ENCODE data around the gene CEP164.

- TF ChIP-seq INSM2 (tag by site-specific recombination; IDR thresholded peaks at IDR 0.05) (no peak), REST (tag by site-specific recombination; IDR thresholded peaks at IDR 0.05) (no peak), ZNF624 (tag by site-specific recombination; IDR thresholded peaks at IDR 0.05) (no peak), YY1 (tag by site-specific recombination; IDR thresholded peaks at IDR 0.05) (no peak), ZNF776 (tag by site-specific recombination; IDR thresholded peaks at IDR 0.05; ENCODE audit: borderline replicate concordance) (no peak), CTCF (tag by site-specific recombination; IDR thresholded peaks at IDR 0.05) (no peak), TSHZ1 (tag by site-specific recombination; IDR thresholded peaks at IDR 0.05; ENCODE audit: borderline replicate concordance) (no peak), ZFP41 (tag by site-specific recombination; IDR thresholded peaks at IDR 0.05; ENCODE audit: borderline replicate concordance) (no peak), SP2 (tag by site-specific recombination; IDR thresholded peaks at IDR 0.05) (no peak), PATZ1 (tag by site-specific recombination; IDR thresholded peaks at IDR 0.05) (no peak), ZNF184 (tag by site-specific recombination; IDR thresholded peaks at IDR 0.05) (no peak), ZSCAN16 (tag by site-specific recombination; IDR thresholded peaks at IDR 0.05) (no peak), ZNF670 (tag by site-specific recombination; IDR thresholded peaks at IDR 0.05; ENCODE audit: low read depth) (no peak)
Observed at GRCh38 chr11:117281869-117282268, 45.8 kb upstream of the CEP164 start.

Data from HEK293 (cell line).